Aorta (tissue), 5 donors: ENCODE data around the gene NUP50. TPM values are rescaled to one million over a fixed set of nuclear protein-coding genes. Genes with fewer than 3 reads are reported as not detected.

Source experiments
- ATAC-seq: fragments of 200-7000 bp; cut with Tn5 transposase; one replicate; pipeline ENCODE4 v1.9.1; 2022; ENCODE audit warnings: moderate library complexity; ENCODE audit not compliant: low FRiP score
- DNase-seq, 2 donors: peaks; one replicate each; pipeline ENCODE4 v3.0.0-alpha.2; 2020
- H3K27ac ChIP-seq, 2 donors: one replicate each; pipeline ENCODE4 v1.5.1; 2013; ENCODE audit warnings: low read length in 2 of 2, mild to moderate bottlenecking in 2 of 2, moderate library complexity in 2 of 2, control low read depth in 1 of 2, inconsistent platforms in 1 of 2, low read depth in 1 of 2
- H3K27me3 ChIP-seq, 2 donors: one replicate each; pipeline ENCODE4 v1.6.1; 2013; ENCODE audit warnings: control low read depth in 1 of 2, low read length in 1 of 2, mild to moderate bottlenecking in 1 of 2, moderate library complexity in 1 of 2; ENCODE audit not compliant: insufficient read depth in 2 of 2, control insufficient read depth in 1 of 2
- H3K36me3 ChIP-seq, 2 donors: one replicate each; pipeline ENCODE4 v1.6.1; 2013; ENCODE audit warnings: control low read depth in 1 of 2, low read length in 1 of 2, mild to moderate bottlenecking in 1 of 2; ENCODE audit not compliant: insufficient read depth in 2 of 2, control insufficient read depth in 1 of 2
- H3K4me1 ChIP-seq, 2 donors: one replicate each; pipeline ENCODE4 v1.6.1; 2013; ENCODE audit warnings: low read length in 2 of 2, control low read depth in 1 of 2, mild to moderate bottlenecking in 1 of 2, moderate library complexity in 1 of 2; ENCODE audit not compliant: insufficient read depth in 2 of 2, control insufficient read depth in 1 of 2
- H3K4me3 ChIP-seq, 2 donors: one replicate each; pipeline ENCODE4 v1.5.1; 2013; ENCODE audit warnings: low read length in 2 of 2, control low read depth in 1 of 2, mild to moderate bottlenecking in 1 of 2
- H3K9me3 ChIP-seq: one replicate; pipeline ENCODE4 v1.6.1; 2013; ENCODE audit warnings: mild to moderate bottlenecking, low read length; ENCODE audit not compliant: control insufficient read depth
- WGBS, 2 donors: extraction: QIAGEN DNeasy Blood & Tissue Kit; methylation state at CpG; one replicate each; pipeline ENCODE4 v1.1.7; 2013; 5-methylcytosine and 5-hydroxymethylcytosine counted together
- intact Hi-C, 2 donors: fragments of 100-400 bp; cut with DNase I; formaldehyde crosslinking; loops; one replicate each; pipeline versions ENCODE4 v1.14.2 to v1.15.0; 2022
- polyA plus RNA-seq, 2 donors: library from polyadenylated mRNA; stranded (reverse); fragments of 200-250 nt; gene quantifications; one replicate each; pipeline ENCODE4 v1.2.3, GENCODE V29; 2013
- total RNA-seq, 2 donors: library from RNA; stranded (reverse); fragmentation: NEBNext Ultra II Directional; extraction: Animal tissue kit (Norgen Biotek cat#: 25700); gene quantifications; one replicate each; pipeline ENCODE4 v1.2.1, GENCODE V29; 2021
- donor health status: healthy with polysubstance abuse.
- donor health status: Bipolar disorder and iron deficiency.
- donor health status: DM: no; HTN: no; CAD: no.
- donor health status: DM: no; HTN: no; CAD: no.
- donor health status: DM: yes; HTN: yes; CAD: no.

NUP50 gene
- total and polyA plus RNA-seq, 4 donors = 5.6 to 49.7 (median 19.6) TPM

DNA sequence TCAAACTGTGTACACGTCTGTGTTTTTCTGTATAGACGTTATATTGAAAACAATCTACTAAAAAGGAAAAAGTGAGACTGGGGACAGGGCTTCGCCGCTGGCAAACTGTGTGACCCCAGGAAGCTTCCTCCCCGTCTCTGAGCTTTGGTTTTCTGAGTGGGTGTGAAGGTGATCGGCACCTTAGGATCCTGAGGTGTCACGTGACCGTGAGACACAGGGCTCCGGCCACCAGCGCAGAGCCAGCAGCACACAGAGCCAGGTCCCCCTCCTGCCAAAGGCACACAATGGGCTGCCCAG lies 44.9 kb downstream of the NUP50 start:
- H3K9me3 ChIP-seq = no peaks in the 10 kb centered on the region
- no peaks in the 10 kb centered on the region for H3K27me3 ChIP-seq
- no peak overlapping the region for H3K4me3 ChIP-seq
- H3K4me1 ChIP-seq = no peaks in the 10 kb centered on the region
- 36 to 81% methylated on average over 10 of the region's 10 CpGs for WGBS, 2 donors
- no peak overlapping the region for H3K27ac ChIP-seq
- DNase-seq (no peak), ATAC-seq (no peak)
- intact Hi-C loops = no loop called here
- no peaks in the 10 kb centered on the region for H3K36me3 ChIP-seq

DNA sequence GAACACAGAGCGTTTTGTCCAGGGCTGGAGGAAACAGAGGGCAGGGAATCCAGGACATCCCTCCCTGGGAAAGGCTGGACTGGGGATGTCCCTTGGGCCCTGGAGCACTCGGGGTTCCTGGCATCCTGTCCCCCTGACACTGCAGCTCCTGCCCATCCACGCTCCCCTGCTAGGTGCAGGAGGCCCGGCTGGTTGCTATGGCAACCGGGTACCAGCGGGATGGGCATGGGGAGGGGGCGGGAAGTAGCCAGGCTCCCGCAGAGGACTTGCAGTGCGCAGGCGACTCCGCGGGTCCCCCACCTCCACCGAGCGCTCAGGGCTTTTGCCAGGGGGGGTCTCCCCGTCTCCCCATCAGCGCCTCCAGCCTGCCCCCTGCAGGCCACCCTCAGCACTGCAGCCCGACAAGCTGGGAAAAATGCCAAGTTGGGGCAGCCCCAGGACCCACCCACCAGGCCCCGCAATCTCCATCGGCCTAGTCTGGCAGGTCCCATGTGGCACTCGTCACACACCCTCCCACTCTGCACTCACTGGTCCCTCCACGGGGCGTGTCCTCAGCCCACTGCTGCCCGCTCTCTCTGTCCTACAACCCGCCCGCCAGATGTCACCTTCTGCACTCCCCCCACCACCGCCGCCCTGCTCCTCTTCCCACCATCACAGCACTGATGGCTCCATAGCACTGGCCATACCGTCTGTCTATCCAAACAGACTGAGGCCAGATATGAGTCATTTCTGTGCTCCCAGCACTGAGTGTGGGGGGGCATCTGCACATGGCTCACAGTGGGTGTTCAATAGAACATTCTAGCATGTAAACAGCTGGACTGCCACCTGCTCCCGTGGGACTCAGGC lies 45.5 kb downstream of the NUP50 start:
- no peaks in the 10 kb centered on the region for H3K27me3 ChIP-seq
- H3K36me3 ChIP-seq = no peaks in the 10 kb centered on the region
- no peak for ATAC-seq
- WGBS, 2 donors = 32 to 44% methylated on average over 26 to 29 of the region's 29 CpGs
- no peaks in the 10 kb centered on the region for H3K9me3 ChIP-seq
- intact Hi-C loops = no loop called here
- H3K4me3 ChIP-seq = no peak overlapping the region
- DNase-seq = peak; percentile 55 to 79
- no peak overlapping the region for H3K27ac ChIP-seq
- no peaks in the 10 kb centered on the region for H3K4me1 ChIP-seq

DNA sequence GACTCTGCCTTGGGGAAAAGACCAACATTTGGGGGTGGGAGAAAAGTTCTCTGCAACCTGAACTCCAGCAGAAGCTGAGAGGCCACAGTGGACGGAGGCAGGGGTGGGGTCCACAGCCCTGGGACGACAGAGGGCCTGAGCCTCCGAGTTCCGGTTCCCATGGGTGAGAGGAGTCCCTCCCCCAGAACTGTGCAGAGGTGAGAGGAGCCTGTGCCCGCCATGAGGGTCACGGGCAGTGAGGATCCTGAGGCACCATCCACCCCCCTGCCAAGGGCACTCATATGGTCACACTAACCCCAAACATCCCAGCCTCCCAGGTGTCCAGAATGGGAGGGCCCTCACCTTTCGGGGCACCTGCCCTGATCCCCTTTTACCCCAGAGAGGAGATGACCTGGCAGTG lies 46.4 kb downstream of the NUP50 start:
- ATAC-seq = no peak
- intact Hi-C loops = loop anchor here in 1 of 2 donors (2.0 kb wide), 1 partner anchor 45 kb away; no protein-coding TSS in a partner anchor
- Histone ChIP-seq H3K27ac (no peak overlapping the region), H3K4me1 (no peaks in the 10 kb centered on the region), H3K36me3 (no peaks in the 10 kb centered on the region), H3K27me3 (no peaks in the 10 kb centered on the region), H3K4me3 (no peak overlapping the region), H3K9me3 (no peaks in the 10 kb centered on the region)
- peak; percentile 31 to 57 for DNase-seq
- WGBS, 2 donors = 88 to 92% methylated on average over 7 of the region's 7 CpGs

DNA sequence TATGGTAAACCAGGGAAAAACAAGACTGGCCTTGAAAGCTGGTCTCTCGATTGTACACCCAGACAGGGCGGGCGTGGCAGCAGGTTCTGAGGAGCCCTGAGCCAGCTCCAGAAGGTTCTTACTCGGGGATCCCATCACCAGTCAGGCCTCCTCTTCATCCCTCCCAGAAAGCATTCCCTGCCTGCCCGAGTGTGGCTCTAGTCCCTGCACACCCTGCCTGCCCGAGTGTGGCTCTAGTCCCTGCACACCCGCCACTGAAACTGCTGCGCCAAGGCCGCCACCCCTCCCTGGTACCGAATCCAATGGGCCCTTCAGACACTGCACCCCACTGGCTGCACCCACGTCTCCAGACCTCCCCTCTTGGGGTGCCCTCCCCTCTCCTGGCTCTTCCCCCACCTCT lies 46.9 kb downstream of the NUP50 start:
- H3K4me3 ChIP-seq = no peak overlapping the region
- intact Hi-C loops = loop anchor here in 1 of 2 donors (2.0 kb wide), 1 partner anchor 46 kb away; no protein-coding TSS in a partner anchor
- H3K27ac ChIP-seq = no peak overlapping the region
- ATAC-seq (no peak), DNase-seq (peak; percentile 42 to 65)
- H3K9me3 ChIP-seq = no peaks in the 10 kb centered on the region
- no peaks in the 10 kb centered on the region for H3K4me1 ChIP-seq
- H3K36me3 ChIP-seq = no peaks in the 10 kb centered on the region
- 85 to 86% methylated on average over 11 of the region's 11 CpGs for WGBS, 2 donors
- H3K27me3 ChIP-seq = no peaks in the 10 kb centered on the region

DNA sequence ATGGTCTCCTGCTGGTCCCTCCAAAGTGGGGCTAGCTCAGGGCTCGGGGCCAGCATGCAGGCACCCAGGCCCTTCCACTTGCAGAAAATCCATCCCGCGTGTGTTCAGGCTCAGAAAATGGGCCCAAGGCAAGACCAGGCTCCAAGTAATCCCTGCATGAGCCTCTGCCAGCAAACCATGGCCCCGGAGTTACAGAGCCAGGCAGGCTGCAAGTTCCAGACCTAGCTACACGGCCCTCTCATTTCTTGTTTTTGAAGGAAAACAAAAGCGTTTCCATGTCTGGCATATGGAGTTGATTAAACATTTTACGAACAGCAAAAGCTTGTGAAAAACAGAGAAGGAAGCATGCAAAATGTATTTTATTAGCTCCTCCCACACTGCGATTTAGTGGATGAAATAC lies 47.3 kb downstream of the NUP50 start:
- no peak overlapping the region for H3K27ac ChIP-seq
- intact Hi-C loops = loop anchor here in 1 of 2 donors (2.0 kb wide), 1 partner anchor 46 kb away; no protein-coding TSS in a partner anchor
- H3K27me3 ChIP-seq = no peaks in the 10 kb centered on the region
- WGBS, 2 donors = 62 to 76% methylated on average over 8 of the region's 8 CpGs
- no peak overlapping the region for H3K4me3 ChIP-seq
- DNase-seq = peak in 1 of 2 donors; percentile 48
- no peak for ATAC-seq
- no peaks in the 10 kb centered on the region for H3K4me1 ChIP-seq
- no peaks in the 10 kb centered on the region for H3K9me3 ChIP-seq
- no peaks in the 10 kb centered on the region for H3K36me3 ChIP-seq

DNA sequence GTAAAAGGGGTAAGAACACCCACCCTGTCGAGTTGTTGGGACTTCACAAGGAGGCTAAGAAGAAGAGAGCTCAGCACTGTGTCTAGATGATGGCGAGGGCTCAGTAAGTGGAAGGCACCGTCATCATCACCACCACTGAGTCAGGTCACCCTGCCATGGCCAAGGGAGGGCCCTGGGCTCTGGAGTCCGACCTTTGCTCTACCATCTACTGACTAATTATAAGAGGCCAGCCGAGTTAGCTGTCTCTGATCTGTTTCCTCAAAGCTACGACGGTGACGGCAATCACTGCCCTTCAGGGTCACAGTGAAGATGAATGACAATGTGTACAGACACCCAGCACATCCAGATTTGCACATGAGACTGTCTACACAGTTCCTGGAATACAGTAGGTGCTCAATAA lies 47.7 kb downstream of the NUP50 start:
- 90 to 91% methylated on average over 8 of the region's 8 CpGs for WGBS, 2 donors
- H3K4me3 ChIP-seq = peak overlapping the region in 1 of 2 donors; percentile 28
- no peaks in the 10 kb centered on the region for H3K27me3 ChIP-seq
- H3K4me1 ChIP-seq = no peaks in the 10 kb centered on the region
- peak overlapping the region in 1 of 2 donors; percentile 64 for H3K27ac ChIP-seq
- intact Hi-C loops = loop anchor here in 1 of 2 donors (2.0 kb wide), 1 partner anchor 47 kb away; no protein-coding TSS in a partner anchor
- no peaks in the 10 kb centered on the region for H3K36me3 ChIP-seq
- DNase-seq (peak; percentile 42 to 59), ATAC-seq (no peak)
- no peaks in the 10 kb centered on the region for H3K9me3 ChIP-seq

DNA sequence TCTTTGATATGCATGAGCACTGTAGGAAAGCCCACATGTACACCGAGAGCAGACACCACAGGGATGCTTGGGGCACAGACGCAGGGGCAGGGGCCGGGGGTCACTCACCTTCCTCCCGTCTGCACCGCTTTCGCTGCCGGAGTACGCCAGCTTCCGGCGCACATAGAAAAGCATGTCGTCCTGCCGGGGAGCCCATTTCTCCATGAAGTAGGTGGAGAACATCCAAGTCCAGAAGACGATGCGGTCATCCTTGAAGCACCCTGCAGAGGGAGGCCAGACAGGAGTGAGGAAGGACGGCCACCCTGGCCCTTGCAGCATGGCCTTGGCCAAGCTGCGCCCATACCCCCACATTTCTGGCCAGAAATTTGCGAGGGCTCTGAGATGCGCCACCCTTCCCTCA lies 48.1 kb downstream of the NUP50 start:
- DNase-seq (peak in 1 of 2 donors; percentile 67), ATAC-seq (peak; percentile 27)
- H3K4me3 ChIP-seq = peak overlapping the region in 1 of 2 donors; percentile 28
- H3K36me3 ChIP-seq = no peaks in the 10 kb centered on the region
- H3K9me3 ChIP-seq = no peaks in the 10 kb centered on the region
- peak overlapping the region in 1 of 2 donors; percentile 64 for H3K27ac ChIP-seq
- intact Hi-C loops = loop anchor here in 1 of 2 donors (2.0 kb wide), 1 partner anchor 47 kb away; no protein-coding TSS in a partner anchor
- WGBS, 2 donors = 54 to 62% methylated on average over 18 of the region's 18 CpGs
- H3K4me1 ChIP-seq = no peaks in the 10 kb centered on the region
- H3K27me3 ChIP-seq = no peaks in the 10 kb centered on the region

DNA sequence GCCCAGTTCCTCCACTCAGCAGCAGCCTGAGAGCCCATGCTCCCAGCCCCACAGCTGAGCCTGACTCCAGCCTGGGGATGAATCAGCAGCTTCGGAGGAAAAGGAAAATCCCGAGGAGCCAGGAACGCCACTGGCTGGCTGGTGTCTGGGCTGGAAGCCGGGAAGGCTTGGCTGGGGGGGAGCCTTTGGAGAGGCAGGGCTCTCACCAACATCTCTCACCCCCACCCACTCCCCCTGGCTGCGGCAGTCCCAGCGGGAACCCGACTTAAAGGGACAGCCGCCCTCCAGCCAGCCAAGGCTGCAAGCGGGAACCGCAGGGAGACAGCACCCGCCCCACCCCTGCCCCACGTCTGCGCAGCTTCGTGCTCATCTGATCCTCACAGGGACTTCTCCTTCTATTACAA lies 48.6 kb downstream of the NUP50 start:
- Histone ChIP-seq H3K9me3 (no peaks in the 10 kb centered on the region), H3K4me1 (no peaks in the 10 kb centered on the region), H3K27me3 (no peaks in the 10 kb centered on the region), H3K36me3 (no peaks in the 10 kb centered on the region), H3K4me3 (peak overlapping the region; percentile 28 to 30), H3K27ac (peak overlapping the region in 1 of 2 donors; percentile 64)
- DNase-seq (peak; percentile 94), ATAC-seq (peak; percentile 91)
- intact Hi-C loops = no loop called here
- WGBS, 2 donors = 4 to 5% methylated on average over 14 of the region's 14 CpGs
